H54 (cell line): ENCODE measurements around the gene TSSC4.

ENCODE experiments used
- DNase-seq: peaks from one replicate; pipeline ENCODE4 v3.0.0; 2011; ENCODE audit warnings: low spot score, mixed read lengths; ENCODE audit not compliant: insufficient read length
- FAIRE-seq: peaks from 3 replicates; lab custom pipeline; 2011; peaks lifted over from hg19 to GRCh38; lab: Jason Lieb, UNC
- POLR2A ChIP-seq: IDR thresholded peaks from 2 replicates; pipeline ENCODE4 v1.6.1; 2011; ENCODE audit warnings: low read depth, mild to moderate bottlenecking, low read length

Gene TSSC4

DNA sequence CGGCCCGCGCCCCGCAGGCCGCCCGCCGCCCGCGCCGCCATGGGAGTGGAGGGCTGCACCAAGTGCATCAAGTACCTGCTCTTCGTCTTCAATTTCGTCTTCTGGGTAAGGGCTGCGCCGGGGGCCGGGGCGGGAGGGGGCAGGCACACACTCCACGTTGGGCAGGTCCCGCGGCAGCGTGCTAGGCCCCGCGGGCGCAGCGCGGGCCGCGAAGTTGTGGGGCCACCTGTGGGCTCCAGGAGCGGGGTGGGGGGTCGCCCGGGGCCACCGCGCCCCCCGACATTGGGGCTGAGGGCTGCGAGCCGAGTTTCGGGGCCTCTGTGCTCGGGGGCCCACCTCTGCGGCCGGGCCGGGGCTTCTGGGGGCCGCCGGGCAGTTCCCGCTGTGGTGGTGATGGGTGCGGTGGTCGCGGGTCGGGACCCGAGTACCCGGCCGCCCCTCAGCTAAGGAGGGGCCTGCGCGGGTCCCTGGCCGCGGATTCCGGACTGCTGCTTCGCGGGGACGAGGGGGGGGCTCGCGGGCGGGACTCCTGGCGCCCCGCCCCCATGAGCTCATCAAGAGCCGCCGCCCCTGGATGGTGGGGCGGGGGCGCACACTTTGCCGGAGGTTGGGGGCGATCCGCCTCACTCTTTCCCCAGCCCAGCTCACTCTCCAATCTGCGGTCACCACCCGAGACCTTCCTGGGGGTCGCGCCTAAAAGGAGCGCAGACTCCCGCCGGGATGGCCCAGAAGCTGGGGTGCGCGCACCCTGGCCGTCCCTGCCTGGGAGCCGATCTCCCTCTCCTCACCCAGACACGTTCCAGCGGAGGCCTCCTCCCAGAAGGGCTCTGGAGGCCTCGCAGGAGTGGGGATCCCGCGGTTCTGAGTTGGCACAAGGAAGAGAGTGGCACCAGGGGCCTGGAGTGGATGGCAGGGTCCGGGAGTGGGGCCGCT lies 22.8 kb upstream of the TSSC4 start:
- FAIRE-seq (no peak), DNase-seq (peak; percentile 62)
- no peak for TF ChIP-seq POLR2A

DNA sequence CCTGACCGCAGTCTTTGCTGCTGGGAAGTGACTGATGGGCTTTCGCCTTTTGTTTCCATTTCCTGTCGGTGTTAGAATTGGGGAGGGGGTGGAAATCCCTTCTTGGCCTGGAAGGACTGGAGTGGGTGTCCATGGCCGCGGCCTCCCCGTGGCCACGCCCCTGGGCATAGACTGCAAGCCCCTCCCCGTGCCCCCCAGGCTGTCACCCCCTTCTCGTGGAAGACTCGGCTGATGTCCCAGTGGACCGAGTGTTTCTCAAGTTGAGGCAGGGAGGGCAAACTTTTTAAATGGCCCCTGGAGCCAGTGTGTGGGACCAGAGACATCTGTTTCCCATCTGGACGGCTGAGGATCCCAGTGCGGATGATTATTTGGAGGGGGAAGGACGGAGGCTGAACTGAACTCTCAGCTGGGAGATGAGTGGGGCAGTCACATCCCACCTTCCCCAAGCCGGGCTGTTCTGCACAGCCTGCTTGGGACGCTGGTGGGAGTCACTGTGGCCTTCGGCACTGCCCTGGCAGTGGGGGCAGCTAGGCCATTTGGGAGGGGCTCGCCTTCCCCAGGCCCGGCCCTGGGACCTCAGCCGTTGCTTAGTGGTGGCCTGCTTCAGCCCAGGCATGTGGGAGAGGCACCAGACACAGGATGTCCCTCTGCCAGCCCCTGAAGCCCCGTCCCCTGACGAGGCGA lies 21.9 kb upstream of the TSSC4 start:
- DNase-seq (no peak), FAIRE-seq (no peak)
- TF ChIP-seq POLR2A, result no peak

DNA sequence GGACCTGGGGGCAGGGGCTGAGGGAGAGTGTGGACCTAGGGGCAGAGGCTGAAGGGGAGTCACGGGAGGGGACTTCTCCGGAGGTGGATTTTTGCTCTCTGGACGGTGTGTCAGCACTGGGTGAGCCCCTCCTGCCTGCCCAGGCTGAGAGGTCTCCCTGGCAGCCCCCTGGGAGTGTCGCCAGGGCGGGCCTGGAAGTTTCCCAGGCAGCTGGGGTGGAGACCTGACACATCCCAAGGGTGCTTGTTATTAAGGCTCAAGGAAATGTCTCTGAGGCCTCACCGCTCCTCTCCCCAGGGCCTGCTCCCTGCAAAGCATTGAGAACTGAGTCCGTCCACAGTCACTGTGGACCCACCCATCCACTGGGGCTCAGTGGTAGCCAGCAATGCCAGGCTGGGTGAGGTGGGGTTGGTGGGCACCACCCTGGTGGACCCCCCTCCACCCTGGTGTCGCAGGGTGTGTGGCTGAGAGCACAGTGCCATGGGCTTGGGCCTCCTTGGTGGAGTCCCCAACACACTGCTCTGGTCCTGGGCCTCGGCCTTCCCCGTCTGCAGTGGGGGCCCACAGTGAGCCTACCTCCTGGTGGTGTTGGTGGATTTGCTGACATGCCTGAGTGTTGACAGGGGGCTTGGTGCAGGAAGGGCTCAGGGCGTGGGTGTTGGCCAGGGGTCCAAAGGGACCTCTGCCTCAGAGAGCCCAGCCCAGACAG lies 20.9 kb upstream of the TSSC4 start:
- FAIRE-seq (no peak), DNase-seq (no peak)
- TF ChIP-seq POLR2A, result no peak

DNA sequence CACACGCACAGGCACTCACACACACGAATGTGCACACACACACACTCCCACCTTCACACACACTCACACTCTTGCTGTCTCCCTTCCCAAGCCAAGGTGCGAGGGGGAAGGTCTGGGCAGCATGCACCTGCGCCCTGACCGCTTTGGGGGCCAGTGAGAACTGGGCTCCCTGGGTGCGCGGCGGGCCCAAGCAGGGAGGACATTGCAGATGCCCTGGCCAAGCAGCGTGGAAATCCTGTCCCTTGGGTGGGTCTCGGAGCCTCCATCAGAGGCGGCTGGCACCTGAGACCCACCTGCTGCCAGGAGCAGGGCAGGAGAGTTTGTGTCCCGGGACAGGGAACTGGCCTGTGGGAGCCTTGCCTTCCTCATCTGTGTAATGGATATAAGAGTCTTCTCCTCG lies 20.2 kb upstream of the TSSC4 start:
- no peak for DNase-seq
- no peak for TF ChIP-seq POLR2A
- no peak for FAIRE-seq

DNA sequence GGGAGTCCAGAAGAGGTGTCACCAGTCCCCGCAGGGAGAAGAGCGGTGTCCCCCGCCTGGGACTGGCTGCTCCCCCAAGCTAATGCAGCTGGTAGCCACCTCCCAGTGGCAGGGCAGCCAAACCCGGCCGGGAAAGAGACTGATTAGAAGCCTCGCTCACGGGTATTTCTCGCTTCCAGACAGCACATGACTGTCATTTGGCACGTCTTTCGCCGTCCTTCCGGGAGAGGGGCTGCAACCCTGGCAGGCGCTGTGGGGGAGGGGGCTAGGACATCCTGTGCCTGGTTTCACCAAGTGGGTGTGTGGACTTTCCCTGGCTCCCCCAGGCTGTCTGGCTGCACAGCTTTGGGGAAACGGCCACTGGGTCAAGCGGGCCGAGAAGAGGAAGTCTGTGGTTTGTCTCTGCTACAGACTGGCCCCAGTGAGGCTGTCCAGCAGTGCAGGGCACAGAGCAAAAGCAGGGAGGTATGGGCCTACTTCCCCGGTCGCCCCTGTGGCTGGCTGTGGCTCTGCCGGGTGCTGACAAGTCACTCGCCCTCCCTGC lies 19.7 kb upstream of the TSSC4 start:
- no peak for DNase-seq
- FAIRE-seq, result no peak
- TF ChIP-seq POLR2A, result no peak

DNA sequence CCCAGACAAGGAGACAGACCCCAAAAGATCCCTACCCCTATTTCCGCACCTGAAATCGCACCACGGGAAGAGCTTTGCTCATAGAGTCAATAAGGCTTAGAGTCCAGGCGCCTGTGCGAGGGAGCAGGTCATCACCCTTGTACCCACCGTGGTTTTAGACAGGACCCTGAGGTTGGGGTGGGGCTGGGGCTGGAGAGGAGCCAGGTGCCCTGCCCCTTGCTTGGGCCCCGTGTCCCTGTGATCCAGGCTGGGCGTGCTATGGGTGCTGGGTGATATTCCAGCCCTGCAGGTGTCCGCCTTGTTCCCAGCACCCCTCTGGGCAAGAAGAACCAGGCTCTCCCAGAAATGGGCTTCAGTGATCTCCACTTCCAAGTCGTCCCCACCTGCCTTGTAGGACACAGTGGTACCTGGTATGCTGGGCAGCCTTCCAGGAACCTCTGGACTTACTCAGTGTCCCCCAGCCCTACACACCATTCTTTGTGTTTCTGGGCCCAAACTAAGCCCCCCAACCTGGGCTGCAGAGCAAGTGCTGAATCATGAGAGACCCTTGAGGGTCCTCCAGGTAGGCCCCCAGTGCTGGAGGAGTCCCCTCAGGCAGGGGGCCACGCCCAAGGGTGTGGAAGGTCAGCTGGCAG lies 18.9 kb upstream of the TSSC4 start:
- no peak for FAIRE-seq
- no peak for TF ChIP-seq POLR2A
- DNase-seq, result no peak

DNA sequence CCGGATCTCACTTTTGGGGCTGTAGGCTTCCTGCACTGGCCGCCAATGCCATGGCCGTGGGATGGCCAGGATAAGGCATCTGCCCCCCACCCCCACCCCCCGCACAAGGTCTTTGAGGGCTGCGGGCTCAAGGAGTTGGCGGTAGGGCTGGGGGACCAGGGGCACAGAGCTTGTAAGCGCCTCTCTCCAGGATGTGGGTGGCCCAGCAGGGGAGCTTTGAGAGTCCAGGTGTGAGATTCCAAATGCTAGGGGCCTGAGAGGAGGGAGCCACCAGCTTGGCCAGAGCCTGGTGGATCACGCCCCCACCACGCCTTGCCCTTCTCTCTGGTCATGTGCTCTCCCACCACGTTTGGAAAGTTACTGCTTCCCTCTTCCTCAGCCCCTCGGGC lies 18.4 kb upstream of the TSSC4 start:
- no peak for DNase-seq
- no peak for FAIRE-seq
- TF ChIP-seq POLR2A, result no peak

DNA sequence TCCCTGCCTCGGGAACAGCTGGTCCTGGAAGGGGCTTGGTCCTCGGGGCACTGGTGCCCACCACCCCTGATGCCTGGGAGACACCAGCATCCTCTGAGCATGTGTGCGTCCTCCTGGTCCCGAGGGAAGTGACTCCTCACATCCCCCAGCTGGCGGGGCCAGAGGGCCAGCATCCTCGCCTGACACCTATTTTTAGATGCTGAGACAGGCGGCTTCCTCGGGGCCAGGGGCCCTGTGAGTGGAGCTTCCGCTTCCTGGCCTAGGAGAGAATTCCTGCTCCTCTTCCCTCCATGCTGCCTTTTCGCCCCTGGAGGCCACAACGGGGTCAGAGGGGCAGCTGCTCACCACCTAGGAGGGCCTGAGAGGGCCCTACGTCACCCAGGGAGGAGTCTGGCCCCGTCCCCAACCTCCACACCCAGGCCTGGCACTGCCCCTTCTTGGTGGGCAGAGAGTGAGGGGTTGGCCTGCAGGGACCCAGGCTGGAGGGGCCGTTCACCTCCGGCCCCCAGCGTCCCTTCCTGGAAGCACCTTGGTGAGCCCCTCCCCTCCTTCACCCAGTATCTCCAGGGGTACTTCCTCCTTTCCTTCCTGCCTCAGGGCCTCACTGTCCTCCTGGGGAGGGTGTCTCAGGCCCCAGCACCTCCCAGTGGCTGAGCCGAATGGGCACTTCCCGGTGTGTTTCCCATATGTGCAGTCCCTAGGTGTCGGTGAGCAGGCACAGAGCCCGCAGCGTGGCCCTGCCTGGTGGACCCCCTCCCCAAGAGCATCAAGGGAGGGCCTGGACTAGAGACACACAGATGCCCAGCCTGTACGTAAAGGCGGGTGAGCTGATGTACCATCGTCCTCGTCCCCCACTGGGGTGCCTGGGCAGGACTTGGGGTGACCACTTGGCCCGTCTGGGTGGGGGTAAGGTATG lies 17.4 kb upstream of the TSSC4 start:
- DNase-seq, result no peak
- TF ChIP-seq POLR2A, result no peak
- no peak for FAIRE-seq

DNA sequence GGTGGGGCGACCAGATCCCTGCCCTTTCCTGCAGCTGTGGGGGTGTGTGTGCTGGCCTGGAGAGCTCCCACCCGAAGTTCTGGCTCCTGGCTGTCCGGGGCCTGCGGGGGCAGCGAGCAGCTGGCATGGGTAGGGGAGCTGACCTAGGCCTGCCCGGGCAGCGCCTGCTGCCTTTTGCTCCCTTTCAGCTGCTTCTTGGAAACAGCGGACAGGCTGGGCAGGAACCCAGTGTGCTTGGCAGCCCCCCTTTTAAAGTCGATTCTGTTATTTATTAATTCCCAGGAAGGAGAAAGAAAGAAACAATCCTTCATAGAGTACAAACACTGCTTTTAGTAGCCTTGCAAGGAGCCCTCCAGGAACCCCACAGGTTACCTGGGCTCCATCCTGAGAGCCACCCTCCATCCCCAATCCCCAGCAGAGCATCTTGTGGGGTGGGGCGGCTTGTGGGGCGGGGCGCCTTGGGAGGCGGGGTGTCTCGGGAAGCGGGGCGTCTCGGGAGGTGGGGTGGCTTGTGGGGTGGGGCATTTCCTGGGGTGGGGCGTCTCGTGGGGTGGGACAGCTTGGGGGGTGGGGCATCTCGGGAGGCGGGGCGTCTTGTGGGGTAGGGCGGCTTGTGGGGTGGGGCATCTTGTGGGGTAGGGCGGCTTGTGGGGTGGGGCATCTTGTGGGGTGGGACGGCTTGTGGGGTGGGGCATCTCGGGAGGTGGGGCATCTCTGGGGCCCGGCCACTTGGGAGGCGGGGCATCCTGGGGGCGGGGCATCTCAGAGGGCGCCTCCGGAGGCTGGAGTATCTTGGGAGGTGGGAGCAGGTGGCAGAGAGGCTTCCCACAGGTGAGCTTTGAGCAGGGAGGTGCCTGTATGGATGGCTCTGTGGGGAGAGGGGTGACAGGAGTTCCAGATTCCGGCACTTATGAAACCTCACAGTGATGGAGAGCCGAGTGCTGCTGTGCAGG lies 16.4 kb upstream of the TSSC4 start:
- DNase-seq, result no peak
- no peak for FAIRE-seq
- no peak for TF ChIP-seq POLR2A

DNA sequence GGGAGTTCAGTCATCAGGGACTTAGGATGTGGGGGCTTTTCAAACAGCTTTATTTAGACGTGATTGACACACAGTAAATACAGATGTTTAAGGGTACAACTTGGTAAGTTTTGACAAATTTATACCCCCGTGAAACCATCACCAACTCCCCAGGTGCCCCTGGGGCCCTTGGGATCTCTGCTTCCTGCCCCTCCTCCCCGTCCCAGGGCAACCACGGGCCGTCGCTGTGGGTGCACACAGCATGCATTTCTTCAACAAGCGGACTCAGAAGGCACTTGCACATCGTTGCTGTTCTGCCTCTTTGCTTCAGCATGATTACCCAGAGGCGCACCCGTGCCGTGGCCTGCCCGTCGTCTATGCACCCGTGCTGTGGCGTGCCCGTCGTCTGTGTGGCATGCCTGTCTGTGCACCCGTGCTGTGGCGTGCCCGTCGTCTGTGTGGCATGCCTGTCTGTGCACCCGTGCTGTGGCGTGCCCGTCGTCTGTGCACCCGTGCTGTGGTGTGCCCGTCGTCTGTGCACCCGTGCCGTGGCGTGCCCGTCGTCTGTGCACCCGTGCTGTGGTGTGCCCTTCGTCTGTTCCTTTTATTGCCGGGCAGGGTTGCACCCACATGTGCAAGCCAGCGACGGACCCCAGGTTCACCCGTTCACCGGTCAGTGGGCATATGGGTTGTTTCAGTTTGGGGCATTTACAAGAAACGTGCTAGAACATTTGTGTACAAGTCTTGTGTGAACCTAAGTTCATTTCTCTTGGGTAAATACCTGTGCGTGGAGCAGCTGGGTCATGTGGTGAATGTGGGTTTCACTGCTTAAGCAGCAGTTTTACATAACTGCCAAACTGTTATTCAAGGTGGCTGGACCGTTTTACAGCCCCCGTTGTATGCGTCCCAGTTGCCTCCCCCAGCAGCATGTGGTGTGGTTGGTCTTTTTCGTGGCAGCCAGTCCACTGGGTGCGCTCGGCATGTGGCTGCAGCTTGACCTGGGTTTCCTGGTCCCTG lies 15.1 kb upstream of the TSSC4 start:
- FAIRE-seq, result no peak
- DNase-seq, result no peak
- no peak for TF ChIP-seq POLR2A
